Hepatocyte (in vitro differentiated cells): ENCODE data around the gene MAPK8IP2. TPM values are rescaled to one million over a fixed set of nuclear protein-coding genes. Genes with fewer than 3 reads are reported as not detected.

Experiments used
- DNase-seq: peaks from one replicate; pipeline ENCODE4 v3.0.0-alpha.2; 2016; ENCODE audit warnings: low spot score
- H2AFZ ChIP-seq: fragments of 200-600 bp; sonication (generic); 2 replicates; pipeline ENCODE4 v1.6.0; 2016; ENCODE audit warnings: antibody characterized with exemption, mild to moderate bottlenecking
- H3K27ac ChIP-seq: fragments of 200-600 bp; sonication (generic); 2 replicates; pipeline ENCODE4 v1.5.1; 2016; ENCODE audit warnings: mild to moderate bottlenecking
- H3K27me3 ChIP-seq: fragments of 200-600 bp; sonication (generic); 2 replicates; pipeline ENCODE4 v1.6.1; 2016
- H3K36me3 ChIP-seq: fragments of 200-600 bp; sonication (generic); replicated peaks from 2 replicates; pipeline ENCODE4 v1.5.1; 2016; ENCODE audit warnings: low read depth; ENCODE audit not compliant: insufficient read depth
- H3K4me1 ChIP-seq: fragments of 200-600 bp; sonication (generic); 2 replicates; pipeline ENCODE4 v1.5.1; 2016; ENCODE audit warnings: mild to moderate bottlenecking, moderate library complexity; ENCODE audit not compliant: insufficient read depth
- H3K4me2 ChIP-seq: fragments of 200-600 bp; sonication (generic); 2 replicates; pipeline ENCODE4 v1.6.0; 2016
- H3K4me3 ChIP-seq: fragments of 200-600 bp; sonication (generic); 2 replicates; pipeline ENCODE4 v1.5.1; 2016; ENCODE audit warnings: mild to moderate bottlenecking
- H3K79me2 ChIP-seq: fragments of 200-600 bp; sonication (generic); 2 replicates; pipeline ENCODE4 v1.6.0; 2017; ENCODE audit warnings: mild to moderate bottlenecking
- H3K9me2 ChIP-seq: fragments of 200-600 bp; sonication (generic); replicated peaks from 2 replicates; pipeline ENCODE4 v1.6.0; 2017; ENCODE audit warnings: mild to moderate bottlenecking; ENCODE audit not compliant: insufficient read depth
- H3K9me3 ChIP-seq: fragments of 200-600 bp; sonication (generic); 2 replicates; pipeline ENCODE4 v1.5.1; 2016; ENCODE audit warnings: low read depth, mild to moderate bottlenecking
- H4K20me1 ChIP-seq: fragments of 200-600 bp; sonication (generic); 2 replicates; pipeline ENCODE4 v1.6.0; 2016; ENCODE audit warnings: mild to moderate bottlenecking; ENCODE audit not compliant: insufficient read depth, poor library complexity, severe bottlenecking
- EZH2 ChIP-seq: fragments of 200-600 bp; sonication (generic); IDR thresholded peaks from 2 replicates; pipeline ENCODE4 v1.6.1; 2016; ENCODE audit warnings: antibody characterized with exemption, mild to moderate bottlenecking, borderline replicate concordance
- EZH2phosphoT487 ChIP-seq: fragments of 200-600 bp; sonication (generic); IDR thresholded peaks from one replicate; pipeline ENCODE4 v1.6.1; 2018; ENCODE audit warnings: antibody characterized with exemption, mild to moderate bottlenecking, low read depth, moderate library complexity; ENCODE audit not compliant: unreplicated experiment, severe bottlenecking
- WGBS: methylation state at CpG from one replicate; pipeline ENCODE4 v1.1.6; 2016; ENCODE audit warnings: low lambda C conversion rate; ENCODE audit errors: missing lambda C conversion rate; 5-methylcytosine and 5-hydroxymethylcytosine counted together
- polyA plus RNA-seq: library from polyadenylated mRNA; unstranded; fragments of >200 nt; fragmentation: Nextera tagmentation; extraction: Ambion mirVana; gene quantifications from 2 replicates; pipeline ENCODE4 v1.2.1, GENCODE V29; 2016
- total RNA-seq: library from RNA; depleted of rRNA; stranded (reverse); fragments of >200 nt; gene quantifications from 2 replicates; pipeline ENCODE4 v1.2.3, GENCODE V29; 2014
- TF ChIP-seq, protein P1 (sequence below): fragments of 200-600 bp; sonication (generic); IDR thresholded peaks from 2 replicates; pipeline ENCODE4 v1.5.1; 2016; ENCODE audit warnings: antibody characterized with exemption, mild to moderate bottlenecking; ENCODE audit not compliant: poor library complexity

MAPK8IP2 gene
- total and polyA plus RNA-seq, 2 experiments from 2014 or later, result 1.6 to 4.0 TPM

DNA sequence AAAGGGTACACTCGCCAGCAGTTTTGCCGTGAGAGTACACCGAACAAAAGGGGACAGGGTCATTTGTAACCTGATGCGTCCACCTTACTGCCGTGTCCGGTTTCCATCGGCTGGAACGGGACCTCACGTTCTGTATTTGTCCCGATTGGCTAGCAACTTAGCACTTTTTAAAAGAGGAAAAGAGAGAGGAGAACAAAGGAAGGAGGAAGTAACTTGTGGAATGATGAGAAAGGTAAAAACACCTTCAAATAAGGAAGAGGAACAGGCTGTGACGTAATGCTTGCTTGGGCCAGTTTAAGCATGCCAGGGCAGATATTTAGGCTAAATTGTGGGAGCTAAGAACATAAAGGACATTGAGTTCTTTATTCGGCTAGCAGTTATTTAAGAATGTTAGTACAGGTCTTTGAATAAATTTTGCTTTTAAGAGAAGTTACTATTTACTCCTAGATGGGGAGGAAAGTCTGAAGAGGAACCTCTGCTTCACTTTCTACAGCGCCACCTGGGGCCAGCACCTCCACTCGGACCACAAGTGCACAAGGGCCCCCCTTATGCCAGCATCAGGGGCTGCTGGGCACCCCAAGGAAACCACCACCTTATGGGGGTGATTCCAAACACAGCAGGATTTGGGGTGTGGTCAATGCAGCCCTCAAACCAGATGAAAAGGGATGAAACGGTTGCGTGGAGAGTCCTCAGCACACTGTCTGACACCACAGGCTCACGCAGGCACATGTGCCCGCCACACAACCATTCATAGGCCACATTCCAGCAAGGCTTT, 21.5 kb downstream of the MAPK8IP2 start:
- H3K9me2 ChIP-seq, result no peaks in the 10 kb centered on the region
- no peaks in the 10 kb centered on the region for H3K79me2 ChIP-seq
- no peaks in the 10 kb centered on the region for H3K36me3 ChIP-seq
- no peaks in the 10 kb centered on the region for H3K4me1 ChIP-seq
- no peak overlapping the region for H3K27ac ChIP-seq
- 52% methylated on average over 18 of the region's 18 CpGs for WGBS
- H4K20me1 ChIP-seq, result no peaks in the 10 kb centered on the region
- H3K4me2 ChIP-seq, result peak overlapping the region; percentile 67
- H2AFZ ChIP-seq, result no peak overlapping the region
- no peak for DNase-seq
- no peaks in the 10 kb centered on the region for H3K9me3 ChIP-seq
- no peak overlapping the region for H3K4me3 ChIP-seq
- TF ChIP-seq, protein P1, sequence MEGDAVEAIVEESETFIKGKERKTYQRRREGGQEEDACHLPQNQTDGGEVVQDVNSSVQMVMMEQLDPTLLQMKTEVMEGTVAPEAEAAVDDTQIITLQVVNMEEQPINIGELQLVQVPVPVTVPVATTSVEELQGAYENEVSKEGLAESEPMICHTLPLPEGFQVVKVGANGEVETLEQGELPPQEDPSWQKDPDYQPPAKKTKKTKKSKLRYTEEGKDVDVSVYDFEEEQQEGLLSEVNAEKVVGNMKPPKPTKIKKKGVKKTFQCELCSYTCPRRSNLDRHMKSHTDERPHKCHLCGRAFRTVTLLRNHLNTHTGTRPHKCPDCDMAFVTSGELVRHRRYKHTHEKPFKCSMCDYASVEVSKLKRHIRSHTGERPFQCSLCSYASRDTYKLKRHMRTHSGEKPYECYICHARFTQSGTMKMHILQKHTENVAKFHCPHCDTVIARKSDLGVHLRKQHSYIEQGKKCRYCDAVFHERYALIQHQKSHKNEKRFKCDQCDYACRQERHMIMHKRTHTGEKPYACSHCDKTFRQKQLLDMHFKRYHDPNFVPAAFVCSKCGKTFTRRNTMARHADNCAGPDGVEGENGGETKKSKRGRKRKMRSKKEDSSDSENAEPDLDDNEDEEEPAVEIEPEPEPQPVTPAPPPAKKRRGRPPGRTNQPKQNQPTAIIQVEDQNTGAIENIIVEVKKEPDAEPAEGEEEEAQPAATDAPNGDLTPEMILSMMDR, result peak; percentile 16
- no peak for TF ChIP-seq EZH2phosphoT487
- no peaks in the 10 kb centered on the region for H3K27me3 ChIP-seq

DNA sequence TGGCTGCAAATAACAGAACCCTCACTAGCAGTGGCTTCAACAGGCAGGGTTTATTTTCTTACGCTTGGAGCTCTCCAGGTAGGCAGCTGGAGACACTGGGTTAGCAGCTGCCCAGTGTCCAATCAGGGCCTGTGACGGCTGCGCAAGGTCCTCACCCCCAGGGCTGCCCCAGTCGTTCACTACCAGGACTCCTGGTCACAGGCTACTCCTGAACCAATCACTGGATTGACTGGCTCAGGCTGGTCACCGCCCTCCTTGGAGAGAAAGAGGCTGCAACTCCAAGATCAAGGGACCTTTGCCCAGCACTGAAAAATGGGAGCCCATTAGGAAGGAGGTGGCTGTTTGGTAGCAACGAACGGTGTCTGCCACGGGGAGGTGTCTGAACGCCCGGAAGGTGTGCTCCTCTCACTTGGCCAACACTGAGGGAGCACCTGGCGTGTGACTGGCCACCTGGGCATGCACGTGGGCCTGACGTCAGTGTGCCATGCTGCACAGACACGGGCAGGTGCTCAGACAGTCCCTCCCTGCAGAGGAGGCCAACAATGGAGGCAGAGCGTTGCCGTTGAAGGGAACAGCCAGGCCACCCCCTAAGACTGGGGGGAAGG, 22.2 kb downstream of the MAPK8IP2 start:
- WGBS, result 84% methylated on average over 16 of the region's 16 CpGs
- Histone ChIP-seq H3K27ac (no peak overlapping the region), H4K20me1 (no peaks in the 10 kb centered on the region), H3K27me3 (no peaks in the 10 kb centered on the region), H3K9me3 (no peaks in the 10 kb centered on the region), H3K4me1 (no peaks in the 10 kb centered on the region), H2AFZ (no peak overlapping the region), H3K4me3 (no peak overlapping the region), H3K4me2 (no peak overlapping the region), H3K36me3 (no peaks in the 10 kb centered on the region), H3K79me2 (no peaks in the 10 kb centered on the region), H3K9me2 (no peaks in the 10 kb centered on the region)
- no peak for TF ChIP-seq EZH2
- no peak for TF ChIP-seq EZH2phosphoT487
- TF ChIP-seq, protein P1, result no peak
- DNase-seq, result no peak

DNA sequence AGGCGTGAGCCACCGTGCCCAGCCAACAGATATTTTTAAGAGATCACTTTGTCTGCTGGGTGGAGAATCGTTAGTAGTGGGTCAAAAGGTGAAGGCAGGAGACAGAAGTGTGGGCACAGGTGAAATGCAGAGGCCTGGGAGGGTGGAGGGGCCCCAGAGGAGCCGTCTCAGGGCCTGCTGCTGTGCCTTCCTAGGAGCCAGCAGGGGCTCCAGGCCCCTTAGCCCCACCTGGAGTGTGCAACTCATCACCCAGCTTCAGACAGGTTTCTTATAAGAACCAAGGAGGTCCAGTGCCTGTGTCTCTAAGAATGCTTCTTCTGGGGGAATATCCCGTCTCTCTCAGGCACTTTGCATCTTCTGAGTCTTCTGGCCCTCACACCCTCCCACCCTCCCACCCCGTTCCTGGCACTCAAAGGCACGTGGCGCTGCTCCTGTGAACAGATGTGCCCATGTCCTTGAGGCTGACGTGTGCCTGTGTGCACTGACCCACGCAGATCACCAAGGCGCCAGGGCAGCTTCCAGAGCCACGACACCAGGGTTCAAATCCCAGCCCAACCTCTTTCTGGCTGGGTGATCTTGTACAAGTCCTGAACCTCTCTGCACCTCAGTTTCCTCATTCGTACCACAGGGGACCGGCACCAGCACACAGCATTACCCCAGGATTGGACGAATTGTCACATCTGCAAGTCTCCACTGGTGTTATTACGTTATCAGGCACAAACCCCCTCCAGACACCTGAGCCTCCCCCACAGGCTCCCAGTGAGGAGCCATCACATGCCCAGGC, 23.9 kb downstream of the MAPK8IP2 start:
- no peak for DNase-seq
- H3K4me1 ChIP-seq, result peaks cover 7% of the 10 kb centered on the region
- H3K27me3 ChIP-seq, result no peaks in the 10 kb centered on the region
- no peaks in the 10 kb centered on the region for H3K9me2 ChIP-seq
- H3K27ac ChIP-seq, result no peak overlapping the region
- no peaks in the 10 kb centered on the region for H3K9me3 ChIP-seq
- H4K20me1 ChIP-seq, result no peaks in the 10 kb centered on the region
- H3K4me2 ChIP-seq, result no peak overlapping the region
- no peak overlapping the region for H3K4me3 ChIP-seq
- no peak overlapping the region for H2AFZ ChIP-seq
- TF ChIP-seq EZH2phosphoT487, result no peak
- TF ChIP-seq, protein P1, result no peak
- no peak for TF ChIP-seq EZH2
- WGBS, result 88% methylated on average over 16 of the region's 16 CpGs
- H3K36me3 ChIP-seq, result no peaks in the 10 kb centered on the region
- H3K79me2 ChIP-seq, result no peaks in the 10 kb centered on the region
